Measurements from ENCODE around the gene NDUFV1.

DNA sequence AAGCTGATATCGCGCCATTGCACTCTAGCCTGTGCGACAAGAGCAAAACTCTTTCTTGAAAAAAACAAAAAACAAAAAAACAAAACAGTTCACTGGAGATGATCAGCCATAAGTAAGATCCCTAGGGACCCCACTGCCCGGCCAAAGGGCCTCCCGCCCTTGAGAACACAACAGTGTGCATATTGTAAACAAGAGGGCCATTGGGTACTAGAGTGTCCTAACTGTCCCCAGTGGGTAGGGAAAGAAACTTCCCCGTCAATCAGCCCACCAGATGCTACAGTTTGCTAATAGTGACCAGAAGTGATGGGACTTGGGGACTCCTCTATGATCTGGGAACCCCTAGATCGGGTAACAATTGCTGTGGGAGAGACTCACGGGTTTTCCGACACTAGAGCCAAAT is 47.5 kb downstream of the NDUFV1 start:
- TF ChIP-seq, protein P1, sequence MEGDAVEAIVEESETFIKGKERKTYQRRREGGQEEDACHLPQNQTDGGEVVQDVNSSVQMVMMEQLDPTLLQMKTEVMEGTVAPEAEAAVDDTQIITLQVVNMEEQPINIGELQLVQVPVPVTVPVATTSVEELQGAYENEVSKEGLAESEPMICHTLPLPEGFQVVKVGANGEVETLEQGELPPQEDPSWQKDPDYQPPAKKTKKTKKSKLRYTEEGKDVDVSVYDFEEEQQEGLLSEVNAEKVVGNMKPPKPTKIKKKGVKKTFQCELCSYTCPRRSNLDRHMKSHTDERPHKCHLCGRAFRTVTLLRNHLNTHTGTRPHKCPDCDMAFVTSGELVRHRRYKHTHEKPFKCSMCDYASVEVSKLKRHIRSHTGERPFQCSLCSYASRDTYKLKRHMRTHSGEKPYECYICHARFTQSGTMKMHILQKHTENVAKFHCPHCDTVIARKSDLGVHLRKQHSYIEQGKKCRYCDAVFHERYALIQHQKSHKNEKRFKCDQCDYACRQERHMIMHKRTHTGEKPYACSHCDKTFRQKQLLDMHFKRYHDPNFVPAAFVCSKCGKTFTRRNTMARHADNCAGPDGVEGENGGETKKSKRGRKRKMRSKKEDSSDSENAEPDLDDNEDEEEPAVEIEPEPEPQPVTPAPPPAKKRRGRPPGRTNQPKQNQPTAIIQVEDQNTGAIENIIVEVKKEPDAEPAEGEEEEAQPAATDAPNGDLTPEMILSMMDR (IDR thresholded peaks at IDR 0.05) = no peak
- no peak for TF ChIP-seq POLR2AphosphoS5 (IDR thresholded peaks at IDR 0.05)

Data from gastroesophageal sphincter (tissue), 3 donors.